ENCODE data around the gene GOLPH3.

GRCh38 chr5:32123058-32123805 lies 50.9 kb downstream of the GOLPH3 start:
- TF ChIP-seq RBBP5 (IDR thresholded peaks at IDR 0.05; ENCODE audit: borderline replicate concordance, low read depth, low read length), result no peak
- TF ChIP-seq EP300 (IDR thresholded peaks at IDR 0.05; ENCODE audit: borderline replicate concordance in 1 of 2, low read depth in 2 of 2, low read length in 2 of 2), result no peak
- no peak for TF ChIP-seq ZNF274 (IDR thresholded peaks at IDR 0.05; ENCODE audit: borderline replicate concordance, extremely low read depth, low read length)
- no peak for TF ChIP-seq RFX5 (IDR thresholded peaks at IDR 0.05; ENCODE audit: borderline replicate concordance, low read depth, low read length)

Data from H1 (cell line).